DOHH2 (cell line): ENCODE results near the gene HSPA2.

ENCODE experiments used
- H3F3A ChIP-seq: fragments of 200-600 bp; sonication (generic), shearing (Covaris generic); 2 replicates; pipeline ENCODE4 v1.6.0; 2016; ENCODE audit warnings: antibody characterized with exemption, mild to moderate bottlenecking; ENCODE audit not compliant: control insufficient read depth, insufficient read depth
- H3K27ac ChIP-seq: fragments of 200-600 bp; sonication (generic); 2 replicates; pipeline ENCODE4 v1.5.1; 2014; ENCODE audit warnings: low read depth, mild to moderate bottlenecking, low read length, moderate library complexity
- H3K27me3 ChIP-seq: fragments of 200-600 bp; sonication (generic); 2 replicates; pipeline ENCODE4 v1.6.1; 2014; ENCODE audit warnings: mild to moderate bottlenecking, low read length, mixed read lengths; ENCODE audit not compliant: control insufficient read depth
- H3K36me3 ChIP-seq: fragments of 200-600 bp; sonication (generic); 2 replicates; pipeline ENCODE4 v1.6.1; 2014; ENCODE audit warnings: mild to moderate bottlenecking, low read length, moderate library complexity, mixed read lengths; ENCODE audit not compliant: control insufficient read depth
- H3K4me1 ChIP-seq: fragments of 200-600 bp; sonication (generic); 2 replicates; pipeline ENCODE4 v1.6.1; 2014; ENCODE audit warnings: mild to moderate bottlenecking, low read length, mixed read lengths; ENCODE audit not compliant: control insufficient read depth
- H3K4me2 ChIP-seq: fragments of 200-600 bp; sonication (generic); 2 replicates; pipeline ENCODE4 v1.6.0; 2014; ENCODE audit warnings: mild to moderate bottlenecking, low read length, moderate library complexity
- H3K4me3 ChIP-seq: fragments of 200-600 bp; sonication (generic); 2 replicates; pipeline ENCODE4 v1.5.1; 2014; ENCODE audit warnings: mild to moderate bottlenecking, low read length, mixed read lengths
- H3K79me2 ChIP-seq: fragments of 200-600 bp; sonication (generic); 2 replicates; pipeline ENCODE4 v1.6.1; 2014; ENCODE audit warnings: mild to moderate bottlenecking, low read length, mixed read lengths; ENCODE audit not compliant: control insufficient read depth
- H3K9me2 ChIP-seq: fragments of 200-600 bp; sonication (generic); replicated peaks from 2 replicates; pipeline ENCODE4 v1.6.1; 2014; ENCODE audit warnings: mild to moderate bottlenecking, low read length, mixed read lengths; ENCODE audit not compliant: control insufficient read depth
- H3K9me3 ChIP-seq: fragments of 200-600 bp; sonication (generic); 2 replicates; pipeline ENCODE4 v1.6.1; 2014; ENCODE audit warnings: antibody characterized with exemption, low read length, mixed read lengths; ENCODE audit not compliant: control insufficient read depth, insufficient read depth
- H4K20me1 ChIP-seq: fragments of 200-600 bp; sonication (generic); 2 replicates; pipeline ENCODE4 v1.6.0; 2014; ENCODE audit warnings: low read depth, mild to moderate bottlenecking, antibody characterized with exemption, low read length, moderate library complexity; ENCODE audit not compliant: control insufficient read depth, insufficient read depth
- CTCF ChIP-seq: fragments of 200-600 bp; sonication (generic); IDR thresholded peaks from one replicate; pipeline ENCODE4 v1.5.1; 2014; ENCODE audit warnings: antibody characterized with exemption, mild to moderate bottlenecking, low read depth, low read length; ENCODE audit not compliant: poor library complexity, severe bottlenecking
- EZH2phosphoT487 ChIP-seq: fragments of 200-600 bp; sonication (generic); IDR thresholded peaks from 2 replicates; pipeline ENCODE4 v1.6.1; 2017; ENCODE audit warnings: borderline replicate concordance, mild to moderate bottlenecking, antibody characterized with exemption, low read length, moderate library complexity, mixed read lengths

The HSPA2 gene

DNA sequence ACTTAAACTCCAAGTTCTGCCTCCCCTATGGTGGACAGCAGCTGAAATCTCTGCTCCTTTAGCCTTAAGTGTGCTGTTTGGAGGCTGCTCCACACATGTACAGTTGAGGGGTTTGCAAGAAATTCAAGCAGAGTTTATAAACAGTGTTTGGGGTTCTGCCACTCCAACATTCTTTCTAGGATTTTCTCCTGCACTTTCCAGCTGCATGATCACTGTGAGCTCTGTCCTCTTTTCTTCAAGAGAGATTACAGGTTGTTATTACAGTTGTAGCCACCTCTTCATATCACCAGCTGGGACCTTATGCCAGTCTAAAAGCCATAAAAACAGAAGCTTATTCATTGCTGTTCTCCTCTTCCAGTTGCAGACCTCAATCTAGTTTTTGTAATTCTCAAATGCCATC, 45.3 kb upstream of the HSPA2 start:
- peaks cover 10% of the 10 kb centered on the region; the same call in 1 of the 2 replicates for H4K20me1 ChIP-seq
- H3K79me2 ChIP-seq = peaks cover 93% of the 10 kb centered on the region

DNA sequence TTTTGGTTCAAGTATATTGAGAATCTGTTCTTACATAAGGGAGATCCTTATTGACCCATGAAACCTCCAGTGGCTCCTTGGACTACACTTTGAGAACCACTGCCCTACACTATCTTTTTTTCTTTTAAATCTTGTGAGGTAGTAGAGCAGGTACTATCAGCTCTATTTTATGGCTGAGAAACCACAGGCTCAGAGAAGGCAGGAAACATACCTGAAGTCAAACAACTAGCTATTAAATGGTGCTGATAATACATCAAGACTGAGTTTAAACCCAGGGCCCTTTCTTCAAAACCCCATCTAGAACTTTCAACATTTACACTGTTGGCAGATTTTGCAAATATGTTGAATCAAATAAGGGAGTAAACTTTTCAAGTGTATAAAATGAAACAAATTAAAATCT, 43.8 kb upstream of the HSPA2 start:
- peaks cover 34% of the 10 kb centered on the region for H3K4me1 ChIP-seq
- H3K9me3 ChIP-seq = no peaks in the 10 kb centered on the region
- no peaks in the 10 kb centered on the region for H3K27me3 ChIP-seq
- peaks cover 10% of the 10 kb centered on the region for H4K20me1 ChIP-seq
- no peak for TF ChIP-seq CTCF
- no peak for TF ChIP-seq EZH2phosphoT487
- H3K9me2 ChIP-seq = no peaks in the 10 kb centered on the region
- H3K79me2 ChIP-seq = peaks cover 93% of the 10 kb centered on the region
- H3K4me2 ChIP-seq = no peak overlapping the region
- peaks cover 79% of the 10 kb centered on the region for H3K36me3 ChIP-seq
- no peak overlapping the region for H3K4me3 ChIP-seq
- H3F3A ChIP-seq = peaks cover 8% of the 10 kb centered on the region
- no peak overlapping the region for H3K27ac ChIP-seq

More for the DNA sequence above, 45.3 kb upstream of the HSPA2 start:
- no peaks in the 10 kb centered on the region for H3K9me3 ChIP-seq
- H3K9me2 ChIP-seq = no peaks in the 10 kb centered on the region
- H3K4me2 ChIP-seq = no peak overlapping the region
- no peak for TF ChIP-seq EZH2phosphoT487
- no peak for TF ChIP-seq CTCF
- no peak overlapping the region for H3K27ac ChIP-seq
- no peaks in the 10 kb centered on the region for H3K27me3 ChIP-seq
- peaks cover 12% of the 10 kb centered on the region; the same call in 1 of the 2 replicates for H3F3A ChIP-seq
- H3K4me3 ChIP-seq = no peak overlapping the region
- H3K36me3 ChIP-seq = peaks cover 79% of the 10 kb centered on the region
- H3K4me1 ChIP-seq = peaks cover 19% of the 10 kb centered on the region

DNA sequence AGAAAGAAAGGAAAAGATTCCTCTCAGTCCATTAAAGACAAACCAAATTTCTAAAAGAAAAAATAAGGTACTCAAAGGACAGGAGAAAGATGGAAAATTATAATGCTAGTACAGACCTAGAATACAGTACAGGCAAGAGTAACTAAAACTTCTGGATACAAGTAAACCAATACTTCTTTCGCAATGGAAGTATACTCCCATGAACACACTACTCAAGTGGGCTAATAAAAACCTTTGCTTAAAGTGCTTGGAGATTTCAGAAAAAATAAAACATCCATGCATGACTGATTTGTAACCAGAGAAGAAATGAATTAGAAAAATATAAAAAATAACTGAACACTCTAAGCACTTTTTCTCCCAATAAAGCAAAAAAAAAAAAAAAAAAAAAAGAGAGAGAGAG, 40.5 kb upstream of the HSPA2 start:
- Histone ChIP-seq H3K9me3 (no peaks in the 10 kb centered on the region), H3K4me3 (peak overlapping the region; percentile 87), H3K4me1 (peaks cover 37% of the 10 kb centered on the region), H4K20me1 (peaks cover 7% of the 10 kb centered on the region), H3F3A (peaks cover 12% of the 10 kb centered on the region), H3K79me2 (peaks cover 84% of the 10 kb centered on the region), H3K4me2 (peak overlapping the region; percentile 90), H3K36me3 (peaks cover 77% of the 10 kb centered on the region), H3K9me2 (no peaks in the 10 kb centered on the region), H3K27ac (no peak overlapping the region), H3K27me3 (no peaks in the 10 kb centered on the region)
- TF ChIP-seq EZH2phosphoT487 (no peak), CTCF (no peak)
